Measurements from ENCODE around the gene RHAG.

The RHAG gene

GRCh38 chr6:49634836-49635218 is 1.8 kb downstream of the RHAG start (continued):
- no peak for TF ChIP-seq ZNF24 (tag by site-specific recombination; IDR thresholded peaks at IDR 0.05)
- TF ChIP-seq ZNF416 (tag by site-specific recombination; IDR thresholded peaks at IDR 0.05) = no peak
- TF ChIP-seq ZNF133 (tag by site-specific recombination; IDR thresholded peaks at IDR 0.05) = no peak
- no peak for TF ChIP-seq ZNF658 (tag by site-specific recombination; IDR thresholded peaks at IDR 0.05)
- TF ChIP-seq GLIS2 (tag by site-specific recombination; IDR thresholded peaks at IDR 0.05) = no peak
- no peak for TF ChIP-seq ZNF558 (tag by site-specific recombination; IDR thresholded peaks at IDR 0.05)
- TF ChIP-seq REPIN1 (tag by site-specific recombination; IDR thresholded peaks at IDR 0.05; ENCODE audit: low read depth) = no peak
- no peak for TF ChIP-seq ZNF830 (tag by site-specific recombination; IDR thresholded peaks at IDR 0.05; ENCODE audit: low read depth)

- Histone ChIP-seq H3K27ac (ENCODE audit: extremely low read depth, low read depth, low read length) (no peak overlapping the region), H3K4me1 (ENCODE audit: control insufficient read depth, insufficient read depth, low read length) (no peaks in the 10 kb centered on the region), H3K9me3 (ENCODE audit: control insufficient read depth, insufficient read depth, low read depth, low read length) (no peaks in the 10 kb centered on the region), H3K4me3 (ENCODE audit: low read depth, low read length) (no peak overlapping the region), H3K36me3 (ENCODE audit: control insufficient read depth in 2 of 2, insufficient read depth in 1 of 2, low read length in 2 of 2) (no peaks in the 10 kb centered on the region)
- POLR2A ChIA-PET = no interaction called here
- CTCF ChIA-PET = interaction anchor here (1.1 kb wide), 1 partner anchor 11 kb away, joined by 7 read pairs; no protein-coding TSS in a partner anchor
- no peak for TF ChIP-seq GLIS1 (tag by site-specific recombination; IDR thresholded peaks at IDR 0.05)
- no peak for TF ChIP-seq PRDM1 (tag by site-specific recombination; IDR thresholded peaks at IDR 0.05)
- TF ChIP-seq ZXDB (tag by site-specific recombination; IDR thresholded peaks at IDR 0.05) = no peak
- TF ChIP-seq ZNF248 (tag by site-specific recombination; IDR thresholded peaks at IDR 0.05) = no peak
- TF ChIP-seq ZNF223 (tag by site-specific recombination; IDR thresholded peaks at IDR 0.05) = no peak
- TF ChIP-seq PRDM10 (tag by site-specific recombination; IDR thresholded peaks at IDR 0.05) = no peak
- no peak for TF ChIP-seq ZNF174 (tag by site-specific recombination; IDR thresholded peaks at IDR 0.05)
- no peak for TF ChIP-seq TCF7L2 (IDR thresholded peaks at IDR 0.05; ENCODE audit: borderline replicate concordance, low read depth, low read length)
- TF ChIP-seq ZBTB49 (tag by site-specific recombination; IDR thresholded peaks at IDR 0.05; ENCODE audit: low read depth) = no peak
- TF ChIP-seq ZNF266 (tag by site-specific recombination; IDR thresholded peaks at IDR 0.05; ENCODE audit: low read depth) = no peak
- no peak for TF ChIP-seq ZNF140 (tag by site-specific recombination; IDR thresholded peaks at IDR 0.05)
- no peak for TF ChIP-seq ZNF416 (tag by site-specific recombination; IDR thresholded peaks at IDR 0.05)
- TF ChIP-seq HIC1 (tag by site-specific recombination; IDR thresholded peaks at IDR 0.05) = no peak
- TF ChIP-seq GFI1B (tag by site-specific recombination; IDR thresholded peaks at IDR 0.05) = no peak
- no peak for TF ChIP-seq ELK4 (IDR thresholded peaks at IDR 0.05; ENCODE audit: borderline replicate concordance, low read depth, low read length)
Observed at GRCh38 chr6:49634092-49634835, 2.4 kb downstream of the RHAG start.

All from HEK293 (cell line).